Measurements from ENCODE around the gene CHCHD4.

CHCHD4 gene

GRCh38 chr3:14154895-14155440 lies 30.3 kb upstream of the CHCHD4 start:
- no peak overlapping the region for H3K9ac ChIP-seq (ENCODE audit: low read length)
- H3K27me3 ChIP-seq (ENCODE audit: low read length): no peaks in the 10 kb centered on the region
- H3K9me3 ChIP-seq (ENCODE audit: insufficient read depth, low read length): no peaks in the 10 kb centered on the region
- no peaks in the 10 kb centered on the region for H3K79me2 ChIP-seq (ENCODE audit: insufficient read depth, low read length)
- H3F3A ChIP-seq (ENCODE audit: insufficient read depth): no peaks in the 10 kb centered on the region
- H3K36me3 ChIP-seq (ENCODE audit: low read length): peaks cover 4% of the 10 kb centered on the region; the same call in 1 of the 2 replicates
- no peaks in the 10 kb centered on the region for H3K9me2 ChIP-seq (replicated peaks; ENCODE audit: insufficient read depth, low read length)
- H4K20me1 ChIP-seq (ENCODE audit: low read depth, low read length): no peaks in the 10 kb centered on the region
- H2AFZ ChIP-seq (ENCODE audit: low read depth, low read length, severe bottlenecking): no peak overlapping the region
- no peak overlapping the region for H3K4me3 ChIP-seq (ENCODE audit: insufficient read depth, low read length, poor library complexity, severe bottlenecking)
- H3K4me2 ChIP-seq (ENCODE audit: low read depth, low read length, poor library complexity, severe bottlenecking): no peak overlapping the region
- H3K27ac ChIP-seq (ENCODE audit: low read depth, low read length): no peak overlapping the region
- TF ChIP-seq CTCF (IDR thresholded peaks at IDR 0.05; ENCODE audit: insufficient read depth, low read length, poor library complexity, severe bottlenecking) (no peak), EZH2phosphoT487 (conservative IDR thresholded peaks at IDR 0.05; ENCODE audit: low read length) (no peak)

DNA sequence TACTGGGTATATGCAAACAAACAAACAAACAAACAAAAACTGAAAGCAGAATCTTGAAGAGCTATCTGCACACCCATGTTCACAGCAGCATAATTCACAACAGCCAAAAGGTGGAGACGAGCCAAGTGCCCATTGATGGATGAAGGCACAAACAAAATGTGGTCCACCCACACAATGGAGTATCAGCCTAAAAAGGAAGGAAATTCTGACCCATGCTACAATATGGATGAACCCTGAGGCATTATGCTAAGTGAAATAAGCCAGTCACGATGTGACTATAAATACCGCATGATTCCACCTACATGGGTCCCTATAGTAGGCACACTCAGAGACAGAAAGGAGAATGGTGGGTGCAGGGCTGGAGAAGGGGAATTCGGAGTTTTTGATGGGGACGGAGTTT lies 29.6 kb upstream of the CHCHD4 start:
- Histone ChIP-seq H3F3A (ENCODE audit: insufficient read depth) (no peaks in the 10 kb centered on the region), H2AFZ (ENCODE audit: low read depth, low read length, severe bottlenecking) (no peak overlapping the region), H3K9ac (ENCODE audit: low read length) (no peak overlapping the region), H3K27me3 (ENCODE audit: low read length) (no peaks in the 10 kb centered on the region), H3K4me2 (ENCODE audit: low read depth, low read length, poor library complexity, severe bottlenecking) (no peak overlapping the region), H3K9me2 (replicated peaks; ENCODE audit: insufficient read depth, low read length) (no peaks in the 10 kb centered on the region), H4K20me1 (ENCODE audit: low read depth, low read length) (no peaks in the 10 kb centered on the region), H3K9me3 (ENCODE audit: insufficient read depth, low read length) (no peaks in the 10 kb centered on the region), H3K4me3 (ENCODE audit: insufficient read depth, low read length, poor library complexity, severe bottlenecking) (no peak overlapping the region), H3K79me2 (ENCODE audit: insufficient read depth, low read length) (no peaks in the 10 kb centered on the region), H3K27ac (ENCODE audit: low read depth, low read length) (no peak overlapping the region), H3K36me3 (ENCODE audit: low read length) (no peaks in the 10 kb centered on the region)
- TF ChIP-seq CTCF (IDR thresholded peaks at IDR 0.05; ENCODE audit: insufficient read depth, low read length, poor library complexity, severe bottlenecking) (no peak), EZH2phosphoT487 (conservative IDR thresholded peaks at IDR 0.05; ENCODE audit: low read length) (no peak)

GRCh38 chr3:14153663-14154062 lies 29.0 kb upstream of the CHCHD4 start:
- no peak for TF ChIP-seq CTCF (IDR thresholded peaks at IDR 0.05; ENCODE audit: insufficient read depth, low read length, poor library complexity, severe bottlenecking)
- no peak for TF ChIP-seq EZH2phosphoT487 (conservative IDR thresholded peaks at IDR 0.05; ENCODE audit: low read length)
- H3F3A ChIP-seq (ENCODE audit: insufficient read depth): no peaks in the 10 kb centered on the region
- H4K20me1 ChIP-seq (ENCODE audit: low read depth, low read length): no peaks in the 10 kb centered on the region
- H3K79me2 ChIP-seq (ENCODE audit: insufficient read depth, low read length): no peaks in the 10 kb centered on the region
- H3K27me3 ChIP-seq (ENCODE audit: low read length): no peaks in the 10 kb centered on the region
- no peak overlapping the region for H3K4me2 ChIP-seq (ENCODE audit: low read depth, low read length, poor library complexity, severe bottlenecking)
- no peaks in the 10 kb centered on the region for H3K36me3 ChIP-seq (ENCODE audit: low read length)
- H3K9ac ChIP-seq (ENCODE audit: low read length): no peak overlapping the region
- no peak overlapping the region for H2AFZ ChIP-seq (ENCODE audit: low read depth, low read length, severe bottlenecking)
- no peaks in the 10 kb centered on the region for H3K9me3 ChIP-seq (ENCODE audit: insufficient read depth, low read length)
- H3K4me3 ChIP-seq (ENCODE audit: insufficient read depth, low read length, poor library complexity, severe bottlenecking): no peak overlapping the region
- H3K9me2 ChIP-seq (replicated peaks; ENCODE audit: insufficient read depth, low read length): no peaks in the 10 kb centered on the region
- H3K27ac ChIP-seq (ENCODE audit: low read depth, low read length): no peak overlapping the region
